ENCODE data around the gene TMEM243.

Gene TMEM243

GRCh38 chr7:87202208-87202607 is 17.3 kb downstream of the TMEM243 start:
- Histone ChIP-seq H3K23ac (ENCODE audit: low read length) (no peak overlapping the region), H3K27ac (ENCODE audit: low read depth, low read length) (no peak overlapping the region), H3K36me3 (ENCODE audit: control insufficient read depth in 1 of 2, insufficient read depth in 2 of 2, low read length in 2 of 2) (peaks cover 3 to 20% of the 10 kb centered on the region in 2 experiments), H3K4me1 (ENCODE audit: control insufficient read depth in 1 of 2, insufficient read depth in 2 of 2, low read length in 2 of 2) (no peaks in the 10 kb centered on the region), H3K4me3 (ENCODE audit: low read depth, low read length) (no peak overlapping the region), H3K27me3 (ENCODE audit: insufficient read depth, low read length) (no peaks in the 10 kb centered on the region), H2AFZ (ENCODE audit: insufficient read depth, low read length, poor library complexity) (no peak overlapping the region), H3K9me3 (ENCODE audit: insufficient read depth, low read depth, low read length) (peaks cover 9% of the 10 kb centered on the region), H3K9ac (ENCODE audit: low read length) (no peak overlapping the region), H2BK5ac (ENCODE audit: low read depth, low read length, poor library complexity) (no peak overlapping the region), H2BK120ac (ENCODE audit: insufficient read depth, low read length, poor library complexity) (no peak overlapping the region), H2BK12ac (ENCODE audit: low read length) (no peak overlapping the region), H3K14ac (ENCODE audit: low read length) (no peak overlapping the region), H2AK5ac (ENCODE audit: low read length) (no peak overlapping the region), H3K79me2 (ENCODE audit: control insufficient read depth, insufficient read depth, low read length, poor library complexity) (no peaks in the 10 kb centered on the region), H3K18ac (ENCODE audit: low read length) (no peak overlapping the region), H3K79me1 (ENCODE audit: low read length) (no peaks in the 10 kb centered on the region), H4K91ac (ENCODE audit: low read depth, low read length) (no peak overlapping the region), H3K4ac (ENCODE audit: low read depth, low read length) (no peak overlapping the region), H4K8ac (ENCODE audit: low read depth, low read length) (no peak overlapping the region), H4K12ac (ENCODE audit: low read depth, low read length) (no peak overlapping the region), H3K4me2 (ENCODE audit: low read length) (no peak overlapping the region)
- no CpG with 5 or more reads among the region's 1 CpG for WGBS (ENCODE audit: extremely low coverage, insufficient coverage, insufficient read length)
- DNase-seq: no peak

GRCh38 chr7:87199700-87200450 is 19.7 kb downstream of the TMEM243 start:
- no peak overlapping the region for H3K4me2 ChIP-seq (ENCODE audit: low read length)
- peaks cover 5% of the 10 kb centered on the region for H3K9me3 ChIP-seq (ENCODE audit: insufficient read depth, low read depth, low read length)
- no peak overlapping the region for H3K4ac ChIP-seq (ENCODE audit: low read depth, low read length)
- no CpG with 5 or more reads among the region's 6 CpGs for WGBS (ENCODE audit: extremely low coverage, insufficient coverage, insufficient read length)
- H3K79me2 ChIP-seq (ENCODE audit: control insufficient read depth, insufficient read depth, low read length, poor library complexity): no peaks in the 10 kb centered on the region
- no peak overlapping the region for H3K14ac ChIP-seq (ENCODE audit: low read length)
- H2BK12ac ChIP-seq (ENCODE audit: low read length): no peak overlapping the region
- H3K23ac ChIP-seq (ENCODE audit: low read length): no peak overlapping the region
- no peak overlapping the region for H2BK5ac ChIP-seq (ENCODE audit: low read depth, low read length, poor library complexity)
- peaks cover 3 to 19% of the 10 kb centered on the region in 2 experiments for H3K36me3 ChIP-seq (ENCODE audit: control insufficient read depth in 1 of 2, insufficient read depth in 2 of 2, low read length in 2 of 2)
- no peak overlapping the region for H2AK5ac ChIP-seq (ENCODE audit: low read length)
- no peak for DNase-seq
- H4K8ac ChIP-seq (ENCODE audit: low read depth, low read length): no peak overlapping the region
- no peak overlapping the region for H3K9ac ChIP-seq (ENCODE audit: low read length)
- no peaks in the 10 kb centered on the region for H3K4me1 ChIP-seq (ENCODE audit: control insufficient read depth in 1 of 2, insufficient read depth in 2 of 2, low read length in 2 of 2)
- H3K27ac ChIP-seq (ENCODE audit: low read depth, low read length): no peak overlapping the region
- H3K79me1 ChIP-seq (ENCODE audit: low read length): no peaks in the 10 kb centered on the region
- H2BK120ac ChIP-seq (ENCODE audit: insufficient read depth, low read length, poor library complexity): no peak overlapping the region
- no peak overlapping the region for H3K18ac ChIP-seq (ENCODE audit: low read length)
- no peak overlapping the region for H2AFZ ChIP-seq (ENCODE audit: insufficient read depth, low read length, poor library complexity)
- H3K4me3 ChIP-seq (ENCODE audit: low read depth, low read length): no peak overlapping the region
- no peak overlapping the region for H4K91ac ChIP-seq (ENCODE audit: low read depth, low read length)
- H4K12ac ChIP-seq (ENCODE audit: low read depth, low read length): no peak overlapping the region
- no peaks in the 10 kb centered on the region for H3K27me3 ChIP-seq (ENCODE audit: insufficient read depth, low read length)

GRCh38 chr7:87199241-87199640 is 20.3 kb downstream of the TMEM243 start:
- Histone ChIP-seq H3K4ac (ENCODE audit: low read depth, low read length) (no peak overlapping the region), H3K79me1 (ENCODE audit: low read length) (no peaks in the 10 kb centered on the region), H3K4me3 (ENCODE audit: low read depth, low read length) (no peak overlapping the region), H3K9ac (ENCODE audit: low read length) (no peak overlapping the region), H4K12ac (ENCODE audit: low read depth, low read length) (no peak overlapping the region), H2AFZ (ENCODE audit: insufficient read depth, low read length, poor library complexity) (no peak overlapping the region), H3K36me3 (ENCODE audit: control insufficient read depth in 1 of 2, insufficient read depth in 2 of 2, low read length in 2 of 2) (peaks cover 0 to 15% of the 10 kb centered on the region in 2 experiments), H2BK12ac (ENCODE audit: low read length) (no peak overlapping the region), H2AK5ac (ENCODE audit: low read length) (no peak overlapping the region), H2BK120ac (ENCODE audit: insufficient read depth, low read length, poor library complexity) (no peak overlapping the region), H3K4me2 (ENCODE audit: low read length) (no peak overlapping the region), H4K91ac (ENCODE audit: low read depth, low read length) (no peak overlapping the region), H3K14ac (ENCODE audit: low read length) (no peak overlapping the region), H3K18ac (ENCODE audit: low read length) (no peak overlapping the region), H3K23ac (ENCODE audit: low read length) (no peak overlapping the region), H3K79me2 (ENCODE audit: control insufficient read depth, insufficient read depth, low read length, poor library complexity) (no peaks in the 10 kb centered on the region), H2BK5ac (ENCODE audit: low read depth, low read length, poor library complexity) (no peak overlapping the region), H3K4me1 (ENCODE audit: control insufficient read depth in 1 of 2, insufficient read depth in 2 of 2, low read length in 2 of 2) (no peaks in the 10 kb centered on the region), H4K8ac (ENCODE audit: low read depth, low read length) (no peak overlapping the region), H3K27me3 (ENCODE audit: insufficient read depth, low read length) (no peaks in the 10 kb centered on the region), H3K27ac (ENCODE audit: low read depth, low read length) (no peak overlapping the region), H3K9me3 (ENCODE audit: insufficient read depth, low read depth, low read length) (no peaks in the 10 kb centered on the region)
- no CpG with 5 or more reads among the region's 1 CpG for WGBS (ENCODE audit: extremely low coverage, insufficient coverage, insufficient read length)
- DNase-seq: no peak

- Histone ChIP-seq H3K23ac (ENCODE audit: low read length) (no peak overlapping the region), H3K9ac (ENCODE audit: low read length) (no peak overlapping the region), H4K12ac (ENCODE audit: low read depth, low read length) (no peak overlapping the region), H3K9me3 (ENCODE audit: insufficient read depth, low read depth, low read length) (no peaks in the 10 kb centered on the region), H3K4me2 (ENCODE audit: low read length) (no peak overlapping the region), H2BK120ac (ENCODE audit: insufficient read depth, low read length, poor library complexity) (no peak overlapping the region), H3K4me3 (ENCODE audit: low read depth, low read length) (no peak overlapping the region), H2AK5ac (ENCODE audit: low read length) (no peak overlapping the region), H3K79me1 (ENCODE audit: low read length) (no peaks in the 10 kb centered on the region), H2AFZ (ENCODE audit: insufficient read depth, low read length, poor library complexity) (no peak overlapping the region), H3K18ac (ENCODE audit: low read length) (no peak overlapping the region), H4K91ac (ENCODE audit: low read depth, low read length) (no peak overlapping the region), H3K27me3 (ENCODE audit: insufficient read depth, low read length) (no peaks in the 10 kb centered on the region), H2BK5ac (ENCODE audit: low read depth, low read length, poor library complexity) (no peak overlapping the region), H3K27ac (ENCODE audit: low read depth, low read length) (no peak overlapping the region), H3K36me3 (ENCODE audit: control insufficient read depth in 1 of 2, insufficient read depth in 2 of 2, low read length in 2 of 2) (peaks cover 2 to 18% of the 10 kb centered on the region in 2 experiments), H2BK12ac (ENCODE audit: low read length) (no peak overlapping the region), H4K8ac (ENCODE audit: low read depth, low read length) (no peak overlapping the region), H3K14ac (ENCODE audit: low read length) (no peak overlapping the region), H3K79me2 (ENCODE audit: control insufficient read depth, insufficient read depth, low read length, poor library complexity) (no peaks in the 10 kb centered on the region), H3K4me1 (ENCODE audit: control insufficient read depth in 1 of 2, insufficient read depth in 2 of 2, low read length in 2 of 2) (no peaks in the 10 kb centered on the region), H3K4ac (ENCODE audit: low read depth, low read length) (no peak overlapping the region)
- WGBS (ENCODE audit: extremely low coverage, insufficient coverage, insufficient read length): no CpG with 5 or more reads among the region's 1 CpG
- no peak for DNase-seq
Measured at GRCh38 chr7:87193912-87194311, 25.6 kb downstream of the TMEM243 start.

All from trophoblast cell (in vitro differentiated cells and primary cell).